GM23338 (cell line): Measurements from ENCODE around the gene TMEM204.

Experiments used
- CREB1 ChIP-seq: fragments of 250-450 bp; sonication (Bioruptor Pico); IDR thresholded peaks from 2 replicates; pipeline ENCODE4 v1.5.0; 2020; ENCODE audit warnings: low read depth, mild to moderate bottlenecking, moderate library complexity
- CTCF ChIP-seq, 2 experiments: fragments of 200-600 bp in 1 of 2; sonication (generic) in 1 of 2; conservative IDR thresholded peaks; 2 replicates each; pipeline versions ENCODE4 v1.5.1 to v1.6.1; 2016 to 2017; ENCODE audit warnings: antibody characterized with exemption in 2 of 2, low read depth in 2 of 2, mild to moderate bottlenecking in 2 of 2, moderate library complexity in 1 of 2
- EZH2 ChIP-seq: fragments of 200-600 bp; sonication (generic); IDR thresholded peaks from one replicate; pipeline ENCODE4 v1.8.0; 2017; ENCODE audit warnings: antibody characterized with exemption, mild to moderate bottlenecking, low read depth; ENCODE audit not compliant: unreplicated experiment
- EZH2phosphoT487 ChIP-seq: fragments of 200-600 bp; sonication (generic); IDR thresholded peaks from one replicate; pipeline ENCODE4 v1.8.1; 2018; ENCODE audit warnings: antibody characterized with exemption; ENCODE audit not compliant: unreplicated experiment
- JUNB ChIP-seq: IDR thresholded peaks from one replicate; pipeline ENCODE4 v1.6.1; 2016; ENCODE audit warnings: antibody characterized with exemption; ENCODE audit not compliant: unreplicated experiment
- NANOG ChIP-seq: IDR thresholded peaks from 2 replicates; pipeline ENCODE4 v1.6.1; 2016; ENCODE audit warnings: antibody characterized with exemption, borderline replicate concordance
- POLR2AphosphoS5 ChIP-seq: IDR thresholded peaks from 2 replicates; pipeline ENCODE4 v1.6.1; 2016; ENCODE audit warnings: antibody characterized with exemption, low read depth

- TF ChIP-seq CTCF (conservative IDR thresholded peaks at IDR 0.05; ENCODE audit: low read depth in 2 of 2), result no peak
- TF ChIP-seq CREB1 (CRISPR knock-in tag), result no peak
- TF ChIP-seq POLR2AphosphoS5, result no peak
- TF ChIP-seq JUNB, result no peak
- no peak for TF ChIP-seq NANOG
- no peak for TF ChIP-seq EZH2
- TF ChIP-seq EZH2phosphoT487, result no peak
Measured at GRCh38 chr16:1551166-1551565, 17.7 kb downstream of the TMEM204 start.
